ENCODE measurements around the gene CST4. TPM values are rescaled to one million over a fixed set of nuclear protein-coding genes. Genes with fewer than 3 reads are reported as not detected.

The CST4 gene
- total and polyA plus RNA-seq, 2 experiments from 2014 or later, result not detected

- TF ChIP-seq CTCF (conservative IDR thresholded peaks at IDR 0.05; ENCODE audit: low read depth in 2 of 2) (no peak), REST (IDR thresholded peaks at IDR 0.05; ENCODE audit: unreplicated experiment) (no peak)
- DNase-seq (ENCODE audit: low spot score) (no peak), ATAC-seq (no peak)
- Mint-ChIP-seq H3K9me3 (no peaks in the 10 kb centered on the region), H3K27ac (no peak overlapping the region), H3K36me3 (ENCODE audit: low read depth) (no peaks in the 10 kb centered on the region), H3K4me3 (no peak overlapping the region), H3K27me3 (ENCODE audit: insufficient read depth, low read depth, poor library complexity) (peaks cover 2% of the 10 kb centered on the region), H3K4me1 (no peaks in the 10 kb centered on the region)
- Histone ChIP-seq H3K4me3 (no peak overlapping the region), H3K4me2 (no peak overlapping the region), H3K79me2 (replicated peaks; ENCODE audit: insufficient read depth) (no peaks in the 10 kb centered on the region), H3K4me1 (ENCODE audit: insufficient read depth) (no peaks in the 10 kb centered on the region), H3F3A (replicated peaks; ENCODE audit: low read depth) (no peaks in the 10 kb centered on the region), H2AFZ (no peak overlapping the region), H3K27ac (ENCODE audit: low read depth) (no peak overlapping the region), H4K20me1 (replicated peaks; ENCODE audit: insufficient read depth) (no peaks in the 10 kb centered on the region), H3K36me3 (ENCODE audit: insufficient read depth) (no peaks in the 10 kb centered on the region), H3K9me2 (ENCODE audit: insufficient read depth) (0 out of 2 replicates have a peak, but pooled peaks cover 3% of the 10 kb centered on the region), H3K27me3 (ENCODE audit: insufficient read depth) (no peaks in the 10 kb centered on the region)
Measured at GRCh38 chr20:23670361-23670760, 18.5 kb downstream of the CST4 start.

GRCh38 chr20:23669866-23670265 is 19.0 kb downstream of the CST4 start:
- Mint-ChIP-seq H3K36me3 (ENCODE audit: low read depth) (no peaks in the 10 kb centered on the region), H3K9me3 (no peaks in the 10 kb centered on the region), H3K27ac (no peak overlapping the region), H3K27me3 (ENCODE audit: insufficient read depth, low read depth, poor library complexity) (peaks cover 2% of the 10 kb centered on the region), H3K4me3 (no peak overlapping the region), H3K4me1 (no peaks in the 10 kb centered on the region)
- H3K27ac ChIP-seq (ENCODE audit: low read depth), result no peak overlapping the region
- DNase-seq (ENCODE audit: low spot score) (no peak), ATAC-seq (no peak)
- H3F3A ChIP-seq (replicated peaks; ENCODE audit: low read depth), result no peaks in the 10 kb centered on the region
- no peak overlapping the region for H3K4me3 ChIP-seq
- H3K9me2 ChIP-seq (ENCODE audit: insufficient read depth), result 0 out of 2 replicates have a peak, but pooled peaks cover 3% of the 10 kb centered on the region
- no peaks in the 10 kb centered on the region for H3K27me3 ChIP-seq (ENCODE audit: insufficient read depth)
- no peaks in the 10 kb centered on the region for H4K20me1 ChIP-seq (replicated peaks; ENCODE audit: insufficient read depth)
- no peak overlapping the region for H2AFZ ChIP-seq
- H3K79me2 ChIP-seq (replicated peaks; ENCODE audit: insufficient read depth), result no peaks in the 10 kb centered on the region
- H3K36me3 ChIP-seq (ENCODE audit: insufficient read depth), result no peaks in the 10 kb centered on the region
- H3K4me2 ChIP-seq, result no peak overlapping the region
- H3K4me1 ChIP-seq (ENCODE audit: insufficient read depth), result no peaks in the 10 kb centered on the region
- TF ChIP-seq ZNF114 (CRISPR knock-in tag; IDR thresholded peaks at IDR 0.05) (no peak), JUNB (IDR thresholded peaks at IDR 0.05; ENCODE audit: unreplicated experiment) (no peak), ETS1 (IDR thresholded peaks at IDR 0.05) (no peak), ZNF331 (CRISPR knock-in tag; IDR thresholded peaks at IDR 0.05; ENCODE audit: low read depth) (no peak), EZH2phosphoT487 (IDR thresholded peaks at IDR 0.05; ENCODE audit: unreplicated experiment) (no peak), NANOG (IDR thresholded peaks at IDR 0.05; ENCODE audit: borderline replicate concordance) (no peak), CTCF (conservative IDR thresholded peaks at IDR 0.05; ENCODE audit: low read depth in 2 of 2) (no peak), POLR2AphosphoS5 (IDR thresholded peaks at IDR 0.05; ENCODE audit: low read depth) (no peak), EZH2 (IDR thresholded peaks at IDR 0.05; ENCODE audit: low read depth, unreplicated experiment) (no peak)

All from GM23338 (cell line).